Measurements from ENCODE around the gene ZBTB11. TPM values are rescaled to one million over a fixed set of nuclear protein-coding genes. Genes with fewer than 3 reads are reported as not detected.
"Not testable (repeated sequence)": the region's sequence is repeated elsewhere in the genome, so short reads cannot be mapped to it uniquely, and the experiment has no call there.

Gene ZBTB11
- total RNA-seq, 1 donor from 2014 or later: 29.0 TPM

GRCh38 chr3:101704639-101705038, 27.7 kb upstream of the ZBTB11 start:
- intact Hi-C loops (cut with micrococcal nuclease); DNase-seq (ENCODE audit: low spot score); H3K27me3 Mint-ChIP-seq (ENCODE audit: insufficient read depth); H3K9me3 Mint-ChIP-seq; H3K4me1 Mint-ChIP-seq (ENCODE audit: low read depth); H3K4me3 Mint-ChIP-seq; H3K36me3 Mint-ChIP-seq (ENCODE audit: low read depth); H3K27ac Mint-ChIP-seq: not testable (repeated sequence)

DNA sequence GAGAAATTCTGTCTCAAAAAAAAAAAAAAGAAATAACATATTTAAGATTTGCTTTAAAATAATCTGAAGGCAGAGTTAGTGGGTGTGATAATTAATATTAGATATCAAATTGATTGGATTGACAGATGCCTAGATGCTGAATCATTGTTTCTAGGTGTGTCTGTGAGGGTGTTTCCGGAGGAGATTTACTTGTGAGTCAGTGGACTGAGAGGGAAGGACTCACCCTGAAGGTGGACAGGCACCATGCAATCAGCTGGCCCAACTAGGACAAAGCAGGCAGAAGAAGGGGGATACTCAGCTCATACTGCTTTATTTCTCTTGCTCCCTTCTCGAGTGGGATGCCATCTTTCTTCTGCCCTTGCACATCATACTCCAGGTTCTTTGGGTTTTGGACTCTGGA, 26.2 kb upstream of the ZBTB11 start:
- H3K27me3 Mint-ChIP-seq (ENCODE audit: insufficient read depth): no peaks in the 10 kb centered on the region
- no peaks in the 10 kb centered on the region for H3K9me3 Mint-ChIP-seq
- no peak overlapping the region for H3K27ac Mint-ChIP-seq
- intact Hi-C loops (cut with micrococcal nuclease): no loop called here
- no peak overlapping the region for H3K4me3 Mint-ChIP-seq
- H3K4me1 Mint-ChIP-seq (ENCODE audit: low read depth): no peaks in the 10 kb centered on the region
- H3K36me3 Mint-ChIP-seq (ENCODE audit: low read depth): no peaks in the 10 kb centered on the region
- no peak for DNase-seq (ENCODE audit: low spot score)

DNA sequence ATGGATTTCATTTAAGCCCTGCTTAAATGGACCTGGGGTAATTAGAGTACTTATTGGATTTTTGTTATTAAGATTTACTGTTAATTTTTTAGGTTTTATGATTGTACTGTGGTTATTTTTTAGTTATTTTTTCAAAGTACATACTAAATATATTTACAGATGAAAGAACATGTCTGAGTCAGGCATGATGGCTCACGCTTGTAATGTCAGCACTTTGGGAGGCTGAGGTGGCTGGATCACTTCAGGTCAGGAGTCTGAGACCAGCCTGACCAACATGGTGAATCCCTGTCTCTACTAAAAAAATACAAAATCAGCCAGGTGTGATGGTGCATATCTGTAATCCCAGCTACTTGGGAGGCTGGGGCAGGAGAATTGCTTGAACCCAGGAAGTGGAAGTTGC, 25.8 kb upstream of the ZBTB11 start:
- intact Hi-C loops (cut with micrococcal nuclease): loop anchor here (1.0 kb wide), 1 partner anchor 11 kb away; no protein-coding TSS in a partner anchor

GRCh38 chr3:101701696-101702634, 25.0 kb upstream of the ZBTB11 start:
- H3K27me3 Mint-ChIP-seq (ENCODE audit: insufficient read depth): no peaks in the 10 kb centered on the region
- intact Hi-C loops (cut with micrococcal nuclease): loop anchor here (1.0 kb wide), 1 partner anchor 11 kb away; no protein-coding TSS in a partner anchor
- no peaks in the 10 kb centered on the region for H3K4me1 Mint-ChIP-seq (ENCODE audit: low read depth)

More for the DNA sequence above, 25.8 kb upstream of the ZBTB11 start:
- Mint-ChIP-seq H3K36me3 (ENCODE audit: low read depth) (no peaks in the 10 kb centered on the region), H3K4me3 (no peak overlapping the region), H3K27ac (no peak overlapping the region), H3K4me1 (ENCODE audit: low read depth) (no peaks in the 10 kb centered on the region), H3K27me3 (ENCODE audit: insufficient read depth) (no peaks in the 10 kb centered on the region), H3K9me3 (no peaks in the 10 kb centered on the region)
- DNase-seq (ENCODE audit: low spot score): no peak

DNA sequence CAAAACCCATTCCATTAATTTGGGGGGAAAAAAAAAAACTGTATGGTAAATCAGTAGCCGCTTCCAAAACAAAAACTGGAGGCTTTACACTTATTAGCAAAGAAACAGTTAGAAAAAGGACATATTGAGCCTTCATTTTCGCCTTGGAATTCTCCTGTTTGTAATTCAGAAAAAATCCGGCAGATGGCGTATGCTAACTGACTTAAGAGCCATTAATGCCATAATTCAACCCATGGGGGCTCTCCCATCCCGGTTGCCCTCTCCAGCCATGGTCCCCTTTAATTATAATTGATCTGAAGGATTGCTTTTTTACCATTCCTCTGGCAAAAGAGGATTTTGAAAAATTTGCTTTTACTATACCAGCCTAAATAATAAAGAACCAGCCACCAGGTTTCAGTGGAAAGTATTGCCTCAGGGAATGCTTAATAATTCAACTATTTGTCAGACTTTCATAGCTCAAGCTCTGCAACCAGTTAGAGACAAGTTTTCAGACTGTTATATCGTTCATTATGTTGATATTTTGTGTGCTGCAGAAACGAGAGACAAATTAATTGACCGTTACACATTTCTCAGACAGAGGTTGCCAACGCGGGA, 18.9 kb upstream of the ZBTB11 start:
- no peak overlapping the region for H3K27ac Mint-ChIP-seq
- H3K36me3 Mint-ChIP-seq (ENCODE audit: low read depth): no peaks in the 10 kb centered on the region
- H3K27me3 Mint-ChIP-seq (ENCODE audit: insufficient read depth): no peaks in the 10 kb centered on the region
- H3K4me3 Mint-ChIP-seq: no peak overlapping the region
- no peak for DNase-seq (ENCODE audit: low spot score)
- intact Hi-C loops (cut with micrococcal nuclease): loop anchor here (1.0 to 5.0 kb wide), 2 partner anchors 107 to 841 kb away; no protein-coding TSS in a partner anchor
- H3K4me1 Mint-ChIP-seq (ENCODE audit: low read depth): no peaks in the 10 kb centered on the region
- H3K9me3 Mint-ChIP-seq: no peaks in the 10 kb centered on the region

More at GRCh38 chr3:101701696-101702634, 25.0 kb upstream of the ZBTB11 start:
- Mint-ChIP-seq H3K27ac (no peak overlapping the region), H3K9me3 (no peaks in the 10 kb centered on the region), H3K36me3 (ENCODE audit: low read depth) (no peaks in the 10 kb centered on the region), H3K4me3 (no peak overlapping the region)
- no peak for DNase-seq (ENCODE audit: low spot score)

DNA sequence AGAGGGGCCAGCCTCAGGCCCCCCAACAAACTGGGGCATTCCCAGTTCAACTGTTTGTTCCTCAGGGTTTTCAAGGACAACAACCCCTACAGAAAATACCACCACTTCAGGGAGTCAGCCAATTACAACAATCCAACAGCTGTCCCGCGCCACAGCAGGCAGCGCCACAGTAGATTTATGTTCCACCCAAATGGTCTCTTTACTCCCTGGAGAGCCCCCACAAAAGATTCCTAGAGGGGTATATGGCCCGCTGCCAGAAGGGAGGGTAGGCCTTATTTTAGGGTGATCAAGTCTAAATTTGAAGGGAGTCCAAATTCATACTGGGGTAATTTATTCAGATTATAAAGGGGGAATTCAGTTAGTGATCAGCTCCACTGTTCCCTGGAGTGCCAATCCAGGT, 17.9 kb upstream of the ZBTB11 start:
- H3K9me3 Mint-ChIP-seq; H3K36me3 Mint-ChIP-seq (ENCODE audit: low read depth); H3K27me3 Mint-ChIP-seq (ENCODE audit: insufficient read depth); H3K4me3 Mint-ChIP-seq; H3K27ac Mint-ChIP-seq; DNase-seq (ENCODE audit: low spot score); H3K4me1 Mint-ChIP-seq (ENCODE audit: low read depth): not testable (repeated sequence)
- intact Hi-C loops (cut with micrococcal nuclease): loop anchor here (1.0 to 5.0 kb wide), 2 partner anchors 108 to 842 kb away; no protein-coding TSS in a partner anchor

- H3K27ac Mint-ChIP-seq; H3K36me3 Mint-ChIP-seq (ENCODE audit: low read depth); DNase-seq (ENCODE audit: low spot score); H3K4me3 Mint-ChIP-seq; H3K9me3 Mint-ChIP-seq; intact Hi-C loops (cut with micrococcal nuclease); H3K4me1 Mint-ChIP-seq (ENCODE audit: low read depth); H3K27me3 Mint-ChIP-seq (ENCODE audit: insufficient read depth): not testable (repeated sequence)
Measured at GRCh38 chr3:101693540-101693939, 16.6 kb upstream of the ZBTB11 start.

GRCh38 chr3:101691685-101692671, 15.0 kb upstream of the ZBTB11 start:
- not testable (repeated sequence) for H3K27me3 Mint-ChIP-seq (ENCODE audit: insufficient read depth); H3K4me1 Mint-ChIP-seq (ENCODE audit: low read depth); H3K36me3 Mint-ChIP-seq (ENCODE audit: low read depth); H3K9me3 Mint-ChIP-seq; H3K4me3 Mint-ChIP-seq; DNase-seq (ENCODE audit: low spot score); H3K27ac Mint-ChIP-seq
- intact Hi-C loops (cut with micrococcal nuclease): loop anchor here (1.0 kb wide), 1 partner anchor 10 kb away; no protein-coding TSS in a partner anchor

DNA sequence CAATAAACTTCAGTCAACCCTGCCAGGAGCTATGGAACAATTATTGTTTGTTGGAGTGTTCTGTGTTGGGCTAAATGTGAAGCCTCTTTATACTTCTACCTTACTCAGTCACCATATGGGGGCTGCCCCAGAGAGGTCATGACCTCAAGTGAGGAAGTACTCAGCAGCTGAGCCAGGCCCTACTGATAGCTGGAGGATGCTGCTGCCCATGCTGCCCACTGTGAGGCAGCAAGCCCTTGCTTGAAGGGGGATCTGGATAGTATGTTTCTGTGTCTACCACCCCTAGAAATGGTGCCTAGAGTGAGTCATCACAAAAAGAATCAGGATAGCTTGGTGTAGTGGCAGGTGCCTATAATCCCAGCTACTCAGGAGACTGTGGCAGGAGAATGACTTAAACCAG, 14.0 kb upstream of the ZBTB11 start:
- Mint-ChIP-seq H3K9me3 (no peaks in the 10 kb centered on the region), H3K27ac (no peak overlapping the region), H3K4me1 (ENCODE audit: low read depth) (peaks cover 8% of the 10 kb centered on the region), H3K4me3 (no peak overlapping the region), H3K27me3 (ENCODE audit: insufficient read depth) (no peaks in the 10 kb centered on the region), H3K36me3 (ENCODE audit: low read depth) (peaks cover 5% of the 10 kb centered on the region)
- intact Hi-C loops (cut with micrococcal nuclease): loop anchor here (1.0 kb wide), 1 partner anchor 11 kb away; no protein-coding TSS in a partner anchor
- DNase-seq (ENCODE audit: low spot score): no peak

DNA sequence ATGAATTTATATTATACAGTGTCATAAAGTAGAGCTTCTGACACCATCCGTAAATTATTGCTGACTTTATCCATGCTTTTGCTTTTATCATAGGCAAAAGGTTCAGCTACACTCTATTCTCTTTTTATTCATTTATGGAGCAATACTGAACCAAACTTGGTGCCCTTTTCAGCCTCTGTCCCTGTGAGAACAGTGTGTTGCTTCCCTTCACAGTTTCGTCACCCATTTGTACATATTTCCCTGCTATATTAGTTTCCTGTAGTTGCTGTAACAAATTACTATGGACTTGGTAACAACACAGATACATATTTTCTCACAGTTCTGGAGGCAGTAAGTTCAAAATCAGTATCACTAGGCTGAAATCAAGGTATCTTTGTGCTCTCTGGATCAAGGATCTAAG, 12.4 kb upstream of the ZBTB11 start:
- Mint-ChIP-seq H3K9me3 (no peaks in the 10 kb centered on the region), H3K36me3 (ENCODE audit: low read depth) (peaks cover 18% of the 10 kb centered on the region), H3K27ac (no peak overlapping the region)

DNA sequence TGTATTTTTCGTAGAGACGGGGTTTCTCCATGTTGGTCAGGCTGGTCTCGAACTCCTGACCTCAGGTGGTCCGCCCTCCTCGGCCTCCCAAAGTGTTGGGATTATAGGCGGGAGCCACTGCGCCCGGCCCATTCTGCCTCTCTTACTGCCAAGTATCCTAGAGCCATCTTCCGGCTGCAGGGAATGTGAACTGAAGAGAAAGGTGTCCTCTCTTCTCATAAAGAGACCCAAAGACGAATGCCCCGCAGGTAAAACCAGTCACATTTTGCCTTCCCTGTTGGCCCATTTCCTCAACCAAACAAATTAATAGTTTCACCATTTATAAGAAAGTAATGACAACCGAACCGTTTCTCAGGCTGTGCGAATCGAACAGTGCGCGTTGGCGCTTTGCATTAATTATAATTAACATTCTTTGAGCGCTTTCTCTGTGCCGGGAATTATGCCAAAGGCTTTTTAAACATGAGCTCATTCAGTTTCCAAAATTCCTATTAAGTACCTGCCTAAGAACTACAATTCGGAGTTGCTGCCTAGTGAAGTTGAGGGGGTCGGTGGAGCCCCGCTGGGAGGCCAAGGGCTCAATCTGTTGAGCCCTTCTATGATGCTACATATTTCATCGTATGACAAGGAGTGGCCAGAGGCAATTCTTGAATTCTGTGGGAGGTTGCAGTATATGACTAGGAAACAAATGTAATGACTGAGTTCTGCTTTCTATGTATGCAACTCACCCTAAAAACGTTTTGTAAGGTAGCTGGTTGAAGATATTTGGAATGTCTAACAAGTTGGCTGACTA, 10.4 kb upstream of the ZBTB11 start:
- H3K4me1 Mint-ChIP-seq (ENCODE audit: low read depth): peaks cover 22% of the 10 kb centered on the region
- no peaks in the 10 kb centered on the region for H3K27me3 Mint-ChIP-seq (ENCODE audit: insufficient read depth)
- peak overlapping the region; percentile 99 for H3K4me3 Mint-ChIP-seq
- peaks cover 23% of the 10 kb centered on the region for H3K36me3 Mint-ChIP-seq (ENCODE audit: low read depth)
- no peak for DNase-seq (ENCODE audit: low spot score)
- H3K9me3 Mint-ChIP-seq: no peaks in the 10 kb centered on the region
- peak overlapping the region; percentile 97 for H3K27ac Mint-ChIP-seq
- intact Hi-C loops (cut with micrococcal nuclease): loop anchor here (2.0 to 10.0 kb wide), 5 partner anchors 113 to 1353 kb away; partner anchors contain the start of genes NIT2 and PCNP

More for the DNA sequence above, 12.4 kb upstream of the ZBTB11 start:
- Mint-ChIP-seq H3K27me3 (ENCODE audit: insufficient read depth) (no peaks in the 10 kb centered on the region), H3K4me1 (ENCODE audit: low read depth) (peaks cover 22% of the 10 kb centered on the region), H3K4me3 (no peak overlapping the region)
- no peak for DNase-seq (ENCODE audit: low spot score)
- intact Hi-C loops (cut with micrococcal nuclease): loop anchor here (5.0 to 10.0 kb wide), 2 partner anchors 538 to 1354 kb away; partner anchors contain the start of gene NIT2
